IMR-90 (cell line): ENCODE data around the gene AP2B1. TPM values are rescaled to one million over a fixed set of nuclear protein-coding genes. Genes with fewer than 3 reads are reported as not detected.

Experiments
- ATAC-seq: fragments of 200-7000 bp; cut with Tn5 transposase; 2 replicates; pipeline ENCODE4 v1.9.1; 2020; ENCODE audit warnings: low read depth, mild to moderate bottlenecking, moderate library complexity
- BruUV-seq: library from RNA; stranded (reverse); fragments of 400-500 nt; replicated peaks from 2 replicates; lab custom pipeline; 2021; lab: Mats Ljungman, UMichigan
- CTCF ChIA-PET: fragments of 300-600 bp; formaldehyde crosslinking; extraction: SDS; loops from one replicate; lab custom pipeline; 2021; ENCODE audit warnings: antibody characterized with exemption; lab: Yijun Ruan, JAX
- POLR2A ChIA-PET: fragments of 300-600 bp; sonication (Branson Sonifier 250); formaldehyde crosslinking; loops from one replicate; lab custom pipeline; 2022; ENCODE audit warnings: antibody characterized with exemption; ENCODE audit not compliant: unreplicated experiment; lab: Charles Lee
- DNase-seq: peaks from one replicate; pipeline ENCODE4 v3.0.0; 2013
- H2AFZ ChIP-seq: replicated peaks from 2 replicates; pipeline ENCODE3; 2013; ENCODE audit warnings: low read length, mild to moderate bottlenecking; ENCODE audit not compliant: poor library complexity
- H2AK5ac ChIP-seq: 2 replicates; pipeline ENCODE4 v1.6.1; 2013; ENCODE audit warnings: low read depth, low read length, inconsistent platforms
- H2AK9ac ChIP-seq: replicated peaks from 2 replicates; pipeline ENCODE3; 2013; ENCODE audit warnings: mild to moderate bottlenecking, low read depth, low read length, moderate library complexity; ENCODE audit not compliant: poor library complexity
- H2BK120ac ChIP-seq: 2 replicates; pipeline ENCODE4 v1.6.1; 2013; ENCODE audit warnings: low read depth, low read length, inconsistent platforms
- H2BK15ac ChIP-seq: 3 replicates; pipeline ENCODE4 v1.6.1; 2013; ENCODE audit warnings: low read depth, low read length, inconsistent platforms
- H2BK20ac ChIP-seq: 2 replicates; pipeline ENCODE4 v1.6.1; 2013; ENCODE audit warnings: low read depth, mild to moderate bottlenecking, inconsistent platforms, low read length, moderate library complexity
- H2BK5ac ChIP-seq: 2 replicates; pipeline ENCODE4 v1.6.1; 2013; ENCODE audit warnings: mild to moderate bottlenecking, low read depth, low read length, inconsistent platforms; ENCODE audit not compliant: poor library complexity, severe bottlenecking
- H3K14ac ChIP-seq: replicated peaks from 2 replicates; pipeline ENCODE4 v1.6.1; 2013; ENCODE audit warnings: low read depth, low read length, inconsistent platforms
- H3K18ac ChIP-seq: 2 replicates; pipeline ENCODE4 v1.6.1; 2013; ENCODE audit warnings: low read depth, low read length, control low read depth
- H3K23ac ChIP-seq: 2 replicates; pipeline ENCODE4 v1.6.1; 2013; ENCODE audit warnings: low read depth, low read length, inconsistent platforms
- H3K27ac ChIP-seq: 2 replicates; pipeline ENCODE4 v1.5.1; 2013; ENCODE audit warnings: mild to moderate bottlenecking, control low read depth, low read length; ENCODE audit not compliant: insufficient read depth
- H3K27me3 ChIP-seq: 2 replicates; pipeline ENCODE4 v1.6.1; 2013; ENCODE audit warnings: low read length; ENCODE audit not compliant: control insufficient read depth, insufficient read depth
- H3K36me3 ChIP-seq: 2 replicates; pipeline ENCODE4 v1.6.1; 2013; ENCODE audit warnings: low read length, mixed read lengths; ENCODE audit not compliant: control insufficient read depth, insufficient read depth
- H3K4ac ChIP-seq: 2 replicates; pipeline ENCODE4 v1.6.1; 2013; ENCODE audit warnings: low read depth, low read length, inconsistent platforms
- H3K4me1 ChIP-seq: 2 replicates; pipeline ENCODE4 v1.6.1; 2013; ENCODE audit warnings: low read length, mixed read lengths; ENCODE audit not compliant: control insufficient read depth, insufficient read depth
- H3K4me2 ChIP-seq: 2 replicates; pipeline ENCODE4 v1.6.1; 2013; ENCODE audit warnings: low read depth, mild to moderate bottlenecking, control low read depth, low read length, moderate library complexity
- H3K4me3 ChIP-seq: 2 replicates; pipeline ENCODE4 v1.5.1; 2013; ENCODE audit warnings: low read depth, mild to moderate bottlenecking, control low read depth, low read length, moderate library complexity; ENCODE audit not compliant: insufficient read depth
- H3K56ac ChIP-seq: 2 replicates; pipeline ENCODE4 v1.6.1; 2013; ENCODE audit warnings: low read length, inconsistent platforms; ENCODE audit not compliant: insufficient read depth; ENCODE audit errors: extremely low read depth
- H3K79me1 ChIP-seq, 2 experiments: 2 replicates each; pipeline ENCODE4 v1.6.1; 2013; ENCODE audit warnings: low read length in 2 of 2, inconsistent platforms in 1 of 2, low read depth in 1 of 2
- H3K9ac ChIP-seq: 2 replicates; pipeline ENCODE4 v1.6.1; 2013; ENCODE audit warnings: low read depth, low read length, control low read depth
- H3K9me1 ChIP-seq: 2 replicates; pipeline ENCODE4 v1.6.1; 2013; ENCODE audit warnings: low read length, inconsistent platforms; ENCODE audit not compliant: insufficient read depth
- H3K9me3 ChIP-seq: 2 replicates; pipeline ENCODE4 v1.6.1; 2013; ENCODE audit warnings: low read length; ENCODE audit not compliant: control insufficient read depth, insufficient read depth
- H4K20me1 ChIP-seq: 2 replicates; pipeline ENCODE4 v1.6.1; 2013; ENCODE audit warnings: low read length, inconsistent platforms; ENCODE audit not compliant: insufficient read depth
- H4K5ac ChIP-seq: 2 replicates; pipeline ENCODE4 v1.6.1; 2013; ENCODE audit warnings: mild to moderate bottlenecking, low read depth, low read length, control low read depth
- H4K8ac ChIP-seq, 2 experiments: 2 replicates each; pipeline ENCODE4 v1.6.1; 2013; ENCODE audit warnings: low read depth in 2 of 2, low read length in 2 of 2, control low read depth in 1 of 2, inconsistent platforms in 1 of 2
- H4K91ac ChIP-seq: 2 replicates; pipeline ENCODE4 v1.6.1; 2013; ENCODE audit warnings: low read depth, low read length, inconsistent platforms; ENCODE audit not compliant: insufficient read depth
- BHLHE40 ChIP-seq: fragments of 150-350 bp; IDR thresholded peaks from 2 replicates; pipeline ENCODE4 v1.6.1; 2016; ENCODE audit warnings: mild to moderate bottlenecking, low read depth, low read length
- FOS ChIP-seq: fragments of 150-350 bp; IDR thresholded peaks from 2 replicates; pipeline ENCODE4 v1.6.1; 2016; ENCODE audit warnings: low read depth, low read length
- MAFK ChIP-seq: IDR thresholded peaks from 2 replicates; pipeline ENCODE4 v1.6.1; 2012; ENCODE audit warnings: low read depth, low read length, improper control_type of control experiment
- POLR2A ChIP-seq: IDR thresholded peaks from 2 replicates; pipeline ENCODE4 v1.6.1; 2012; ENCODE audit warnings: mild to moderate bottlenecking, low read depth, low read length
- RCOR1 ChIP-seq: IDR thresholded peaks from 2 replicates; pipeline ENCODE4 v1.6.1; 2012; ENCODE audit warnings: mild to moderate bottlenecking, low read length, improper control_type of control experiment; ENCODE audit not compliant: insufficient replicate concordance
- RFX5 ChIP-seq: IDR thresholded peaks from 2 replicates; pipeline ENCODE4 v1.8.0; 2012; ENCODE audit warnings: low read depth, mild to moderate bottlenecking, low read length, moderate library complexity
- USF2 ChIP-seq: fragments of 150-350 bp; IDR thresholded peaks from 2 replicates; pipeline ENCODE4 v1.6.1; 2017; ENCODE audit warnings: mild to moderate bottlenecking, antibody characterized with exemption, low read length, low read depth
- WGBS, 2 experiments: methylation state at CpG; one replicate each; pipeline versions ENCODE4 v1.1.5 to v1.1.7; 2013; ENCODE audit warnings: missing lambda C conversion rate in 2 of 2; ENCODE audit not compliant: insufficient read length in 1 of 2; ENCODE audit errors: extremely low coverage in 2 of 2; 5-methylcytosine and 5-hydroxymethylcytosine counted together
- dilution Hi-C: fragments of 300-500 bp; cut with HindIII; formaldehyde crosslinking; loops from one replicate; pipeline ENCODE4 v1.14.3; 2018; ENCODE audit warnings: low sequenced_read_pairs; ENCODE audit not compliant: unreplicated experiment
- in situ Hi-C: fragments of 300-500 bp; cut with MboI; formaldehyde crosslinking; loops from 3 replicates; pipeline ENCODE4 v1.14.3; 2019; ENCODE audit warnings: low sequenced_read_pairs, inconsistent platforms, mixed read lengths
- intact Hi-C: fragments of 100-400 bp; cut with micrococcal nuclease; formaldehyde crosslinking; loops from 2 replicates; pipeline ENCODE4 v1.10.0; 2022
- polyA plus RNA-seq, 3 experiments: library from polyadenylated mRNA; depleted of rRNA; stranded (reverse); fragments of >200 nt; gene quantifications; 2 replicates each; pipeline ENCODE4 v1.2.3, GENCODE V29; 2012; ENCODE audit warnings: low replicate concordance in 1 of 3
- total RNA-seq: library from RNA; depleted of rRNA; stranded (reverse); fragments of >200 nt; gene quantifications from 2 replicates; pipeline ENCODE4 v1.2.3, GENCODE V29; 2012

AP2B1 gene
- total and polyA plus RNA-seq, 2 of the 4 experiments (the other 2 are of a cell fraction): 102 to 125 TPM

- Histone ChIP-seq H4K20me1 (peaks cover 7% of the 10 kb centered on the region; the same call in 1 of the 2 replicates), H2AFZ (no peak overlapping the region), H3K4me1 (no peaks in the 10 kb centered on the region), H2AK5ac (no peak overlapping the region), H3K9me3 (no peaks in the 10 kb centered on the region), H3K9ac (no peak overlapping the region), H4K91ac (no peak overlapping the region), H2AK9ac (no peak overlapping the region), H3K36me3 (peaks cover 12% of the 10 kb centered on the region), H3K4me3 (no peak overlapping the region), H2BK20ac (no peak overlapping the region), H3K79me1 (peaks cover 12 to 34% of the 10 kb centered on the region in 2 experiments; a peak in 3 of 4 replicates), H3K27ac (no peak overlapping the region), H3K18ac (no peak overlapping the region), H4K8ac (no peak overlapping the region), H3K23ac (no peak overlapping the region), H3K14ac (no peak overlapping the region), H2BK120ac (no peak overlapping the region), H3K4ac (no peak overlapping the region), H3K27me3 (no peaks in the 10 kb centered on the region), H2BK5ac (no peak overlapping the region), H3K9me1 (no peaks in the 10 kb centered on the region), H4K5ac (no peak overlapping the region), H2BK15ac (no peak overlapping the region), H3K4me2 (no peak overlapping the region), H3K56ac (no peak overlapping the region)
- POLR2A ChIA-PET: no interaction called here
- TF ChIP-seq MAFK: no peak
- no peak for TF ChIP-seq USF2
- TF ChIP-seq BHLHE40: no peak
- no peak for TF ChIP-seq FOS
- no peak for TF ChIP-seq RFX5
- TF ChIP-seq RCOR1: no peak
- TF ChIP-seq POLR2A: no peak
- in situ Hi-C loops: no loop called here
- dilution Hi-C loops: no loop called here
- intact Hi-C loops: no loop called here
- WGBS, 2 experiments: 100% methylated on average over 1 of the region's 7 CpGs; no CpG with 5 or more reads in 1 of the 2 experiments
- ATAC-seq: no peak
- BruUV-seq: no TSS peak
- no peak for DNase-seq
- CTCF ChIA-PET: no interaction called here
Observed at GRCh38 chr17:35616536-35616935, 29.4 kb downstream of the AP2B1 start.
